Measurements from ENCODE around the gene FAM162B. TPM values are rescaled to one million over a fixed set of nuclear protein-coding genes. Genes with fewer than 3 reads are reported as not detected.

The FAM162B gene
- total RNA-seq, 2 donors from 2014 or later, result 1.5 to 5.9 TPM

DNA sequence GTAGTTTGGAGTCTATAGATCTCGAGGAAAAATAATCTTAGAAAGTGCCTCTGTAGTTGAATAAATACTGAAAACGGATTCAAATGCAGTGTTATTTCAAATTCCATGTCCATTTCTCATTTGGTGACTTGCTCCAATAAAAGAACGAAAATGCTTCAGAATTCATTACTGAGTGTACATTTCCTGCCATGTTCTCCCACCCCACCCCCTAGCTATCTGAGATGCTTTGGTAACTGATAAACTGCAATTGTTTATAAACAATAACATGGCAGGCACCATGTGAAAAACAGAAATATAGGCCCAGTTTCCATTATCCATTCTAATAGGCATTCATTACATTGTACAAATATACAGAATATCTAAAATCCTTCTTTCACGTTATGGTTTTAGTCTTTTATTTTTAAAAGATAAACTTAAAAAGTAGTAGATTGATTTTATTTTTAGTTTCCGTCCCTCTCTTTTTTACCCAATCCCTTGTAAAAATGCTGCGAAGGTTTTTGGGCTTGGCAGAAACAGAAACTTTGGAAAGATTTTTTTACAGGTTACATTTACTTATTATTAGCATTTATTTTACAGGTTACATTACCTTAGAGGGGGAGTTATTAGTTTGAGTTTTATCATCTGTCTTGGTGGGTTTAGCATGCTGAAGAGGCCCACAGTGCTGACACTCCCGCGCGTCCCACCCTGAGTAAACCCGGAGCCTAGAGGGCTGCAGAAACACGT, 1.5 kb downstream of the FAM162B start:
- Histone ChIP-seq H3K36me3 (no peaks in the 10 kb centered on the region), H3K9me3 (no peaks in the 10 kb centered on the region), H3K4me1 (replicated peaks) (no peaks in the 10 kb centered on the region), H3K27me3 (replicated peaks; ENCODE audit: insufficient read depth) (no peaks in the 10 kb centered on the region), H3K4me3 (peak overlapping the region; percentile 34 to 39), H3K27ac (no peak overlapping the region)
- WGBS, result 79% methylated on average over 11 of the region's 11 CpGs
- DNase-seq (ENCODE audit: low spot score), result no peak
- intact Hi-C loops (cut with DNase I), result no loop called here
- TF ChIP-seq POLR2AphosphoS5 (IDR thresholded peaks at IDR 0.05) (no peak), POLR2A (IDR thresholded peaks at IDR 0.05) (no peak)
- TF ChIP-seq, protein P1, sequence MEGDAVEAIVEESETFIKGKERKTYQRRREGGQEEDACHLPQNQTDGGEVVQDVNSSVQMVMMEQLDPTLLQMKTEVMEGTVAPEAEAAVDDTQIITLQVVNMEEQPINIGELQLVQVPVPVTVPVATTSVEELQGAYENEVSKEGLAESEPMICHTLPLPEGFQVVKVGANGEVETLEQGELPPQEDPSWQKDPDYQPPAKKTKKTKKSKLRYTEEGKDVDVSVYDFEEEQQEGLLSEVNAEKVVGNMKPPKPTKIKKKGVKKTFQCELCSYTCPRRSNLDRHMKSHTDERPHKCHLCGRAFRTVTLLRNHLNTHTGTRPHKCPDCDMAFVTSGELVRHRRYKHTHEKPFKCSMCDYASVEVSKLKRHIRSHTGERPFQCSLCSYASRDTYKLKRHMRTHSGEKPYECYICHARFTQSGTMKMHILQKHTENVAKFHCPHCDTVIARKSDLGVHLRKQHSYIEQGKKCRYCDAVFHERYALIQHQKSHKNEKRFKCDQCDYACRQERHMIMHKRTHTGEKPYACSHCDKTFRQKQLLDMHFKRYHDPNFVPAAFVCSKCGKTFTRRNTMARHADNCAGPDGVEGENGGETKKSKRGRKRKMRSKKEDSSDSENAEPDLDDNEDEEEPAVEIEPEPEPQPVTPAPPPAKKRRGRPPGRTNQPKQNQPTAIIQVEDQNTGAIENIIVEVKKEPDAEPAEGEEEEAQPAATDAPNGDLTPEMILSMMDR (IDR thresholded peaks at IDR 0.05), result no peak

DNA sequence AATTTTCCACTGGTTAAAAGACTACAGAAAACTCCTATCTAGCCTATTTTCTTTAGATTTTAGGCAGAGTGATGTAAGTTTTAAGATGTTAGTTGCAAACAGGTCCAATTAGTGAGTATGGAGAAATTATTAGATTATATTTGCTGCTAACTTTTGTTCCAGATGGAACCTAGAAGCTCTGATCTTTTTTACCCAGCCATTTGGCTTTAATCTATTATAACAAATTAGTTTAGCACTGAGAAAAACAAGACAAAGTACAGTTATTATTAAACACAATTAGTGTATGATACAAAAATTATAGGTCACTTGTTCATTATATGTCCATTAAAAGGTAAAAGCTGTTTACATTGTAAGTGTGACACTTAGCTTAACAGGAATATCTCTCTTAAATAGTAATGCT, 2.5 kb downstream of the FAM162B start:
- no peak overlapping the region for H3K4me3 ChIP-seq
- no peaks in the 10 kb centered on the region for H3K4me1 ChIP-seq (replicated peaks)
- intact Hi-C loops (cut with DNase I), result no loop called here
- DNase-seq (ENCODE audit: low spot score), result no peak
- TF ChIP-seq, protein P1 (IDR thresholded peaks at IDR 0.05), result no peak
- TF ChIP-seq POLR2A (IDR thresholded peaks at IDR 0.05) (no peak), POLR2AphosphoS5 (IDR thresholded peaks at IDR 0.05) (no peak)
- no peaks in the 10 kb centered on the region for H3K36me3 ChIP-seq
- no peaks in the 10 kb centered on the region for H3K27me3 ChIP-seq (replicated peaks; ENCODE audit: insufficient read depth)
- no peak overlapping the region for H3K27ac ChIP-seq
- no peaks in the 10 kb centered on the region for H3K9me3 ChIP-seq

DNA sequence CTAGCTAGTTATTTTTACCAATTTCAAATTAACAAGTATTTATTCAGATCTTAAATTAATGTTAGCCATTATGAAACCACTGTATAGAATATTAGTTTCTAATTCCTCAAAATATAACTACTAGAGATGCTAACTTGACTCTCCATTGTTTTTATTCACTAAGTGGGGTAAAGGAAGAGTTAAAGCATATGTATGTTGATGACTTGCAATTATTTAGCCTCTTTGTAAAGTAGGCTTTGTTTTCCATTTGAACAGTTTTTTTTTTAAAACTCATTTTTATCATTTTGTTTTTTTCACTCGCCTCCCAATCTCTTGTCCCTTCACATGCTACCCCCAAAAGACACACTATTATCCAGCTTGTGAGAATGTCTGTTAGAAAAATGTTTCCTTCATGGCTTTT, 3.3 kb downstream of the FAM162B start:
- no peaks in the 10 kb centered on the region for H3K36me3 ChIP-seq
- no peaks in the 10 kb centered on the region for H3K4me1 ChIP-seq (replicated peaks)
- H3K27ac ChIP-seq, result no peak overlapping the region
- H3K27me3 ChIP-seq (replicated peaks; ENCODE audit: insufficient read depth), result no peaks in the 10 kb centered on the region
- no peak for DNase-seq (ENCODE audit: low spot score)
- no peaks in the 10 kb centered on the region for H3K9me3 ChIP-seq
- 90% methylated on average over 1 of the region's 1 CpG for WGBS
- intact Hi-C loops (cut with DNase I), result no loop called here
- no peak overlapping the region for H3K4me3 ChIP-seq
- TF ChIP-seq, protein P1 (IDR thresholded peaks at IDR 0.05), result no peak
- TF ChIP-seq POLR2AphosphoS5 (IDR thresholded peaks at IDR 0.05) (no peak), POLR2A (IDR thresholded peaks at IDR 0.05) (no peak)

DNA sequence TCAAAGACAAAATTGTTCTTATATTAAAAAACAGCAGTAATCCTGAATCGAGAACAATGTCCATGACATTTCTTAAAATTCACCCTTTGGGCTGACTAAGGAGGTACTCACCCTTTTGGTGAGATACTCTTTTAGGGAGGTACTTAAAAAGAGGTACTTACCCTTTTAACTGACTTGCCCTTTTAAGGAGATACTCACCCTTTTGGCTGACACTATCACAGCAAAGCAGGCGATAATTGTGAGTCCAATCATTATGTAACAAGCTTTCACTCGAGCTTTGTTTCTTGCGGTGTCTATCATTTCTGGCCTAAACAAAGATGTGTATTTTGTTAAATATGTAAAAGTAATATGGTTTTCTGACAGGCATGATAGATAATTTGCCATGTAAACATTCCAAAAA, 3.7 kb downstream of the FAM162B start:
- no peaks in the 10 kb centered on the region for H3K27me3 ChIP-seq (replicated peaks; ENCODE audit: insufficient read depth)
- WGBS, result 75% methylated on average over 4 of the region's 4 CpGs
- no peak overlapping the region for H3K27ac ChIP-seq
- no peak for DNase-seq (ENCODE audit: low spot score)
- TF ChIP-seq, protein P1 (IDR thresholded peaks at IDR 0.05), result no peak
- no peak for TF ChIP-seq POLR2AphosphoS5 (IDR thresholded peaks at IDR 0.05)
- no peak for TF ChIP-seq POLR2A (IDR thresholded peaks at IDR 0.05)
- no peak overlapping the region for H3K4me3 ChIP-seq
- H3K9me3 ChIP-seq, result no peaks in the 10 kb centered on the region
- H3K4me1 ChIP-seq (replicated peaks), result no peaks in the 10 kb centered on the region
- no peaks in the 10 kb centered on the region for H3K36me3 ChIP-seq
- intact Hi-C loops (cut with DNase I), result no loop called here

DNA sequence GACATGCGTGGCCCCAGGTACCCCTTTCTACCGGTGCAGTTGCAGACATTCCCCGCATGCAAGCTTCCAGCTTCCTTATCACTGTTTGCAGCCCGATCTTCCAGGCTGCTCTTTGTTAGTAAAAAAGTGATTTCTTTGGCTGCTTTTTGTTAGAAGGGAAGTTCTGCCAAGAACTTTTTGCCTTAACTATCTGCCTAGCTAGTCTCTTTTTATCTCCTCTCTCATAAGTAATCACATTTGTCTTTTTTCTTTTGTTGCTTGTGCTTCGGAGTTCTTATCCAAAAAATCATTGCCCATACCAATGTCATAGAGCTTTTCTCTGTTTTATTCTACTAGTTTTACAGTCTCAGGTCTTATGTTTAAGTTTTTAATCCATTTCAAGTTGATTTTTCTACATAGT, 20.3 kb downstream of the FAM162B start:
- no peak for DNase-seq (ENCODE audit: low spot score)
- 56% methylated on average over 5 of the region's 5 CpGs for WGBS
- Histone ChIP-seq H3K36me3 (no peaks in the 10 kb centered on the region), H3K4me1 (replicated peaks) (no peaks in the 10 kb centered on the region), H3K27me3 (replicated peaks; ENCODE audit: insufficient read depth) (no peaks in the 10 kb centered on the region), H3K9me3 (no peaks in the 10 kb centered on the region), H3K27ac (no peak overlapping the region), H3K4me3 (no peak overlapping the region)
- TF ChIP-seq POLR2A (IDR thresholded peaks at IDR 0.05) (no peak), POLR2AphosphoS5 (IDR thresholded peaks at IDR 0.05) (no peak)
- TF ChIP-seq, protein P1 (IDR thresholded peaks at IDR 0.05), result no peak
- intact Hi-C loops (cut with DNase I), result no loop called here

Data from prostate gland (tissue), 2 donors.